Measurements from ENCODE around the gene ACTN1. TPM values are rescaled to one million over a fixed set of nuclear protein-coding genes. Genes with fewer than 3 reads are reported as not detected.
A peak's percentile ranks its signal among the peaks of the same experiment; 100 is the strongest.

ACTN1 gene
- total RNA-seq, 3 donors from 2014 or later: 75.0 to 295 (median 290) TPM

- no peak overlapping the region for H3K27ac ChIP-seq
- TF ChIP-seq CTCF (IDR thresholded peaks at IDR 0.05) (no peak), POLR2AphosphoS5 (IDR thresholded peaks at IDR 0.05) (no peak), POLR2A (IDR thresholded peaks at IDR 0.05) (no peak)
- no peak overlapping the region for H3K4me3 ChIP-seq
- no peaks in the 10 kb centered on the region for H3K27me3 ChIP-seq
- H3K9me3 ChIP-seq: no peaks in the 10 kb centered on the region
- peaks cover 11% of the 10 kb centered on the region for H3K36me3 ChIP-seq
- DNase-seq (ENCODE audit: low spot score in 2 of 2): no peak
- no peaks in the 10 kb centered on the region for H3K4me1 ChIP-seq
- intact Hi-C loops (cut with DNase I; ENCODE audit: low total_unique reads): no loop called here
Observed at GRCh38 chr14:68877993-68878575, 101.0 kb downstream of the ACTN1 start.

- Histone ChIP-seq H3K4me1 (no peaks in the 10 kb centered on the region), H3K4me3 (no peak overlapping the region), H3K27ac (no peak overlapping the region), H3K27me3 (no peaks in the 10 kb centered on the region), H3K9me3 (no peaks in the 10 kb centered on the region), H3K36me3 (peaks cover 9% of the 10 kb centered on the region)
- no peak for TF ChIP-seq CTCF (IDR thresholded peaks at IDR 0.05)
- no peak for TF ChIP-seq POLR2A (IDR thresholded peaks at IDR 0.05)
- TF ChIP-seq POLR2AphosphoS5 (IDR thresholded peaks at IDR 0.05): no peak
- no peak for DNase-seq (ENCODE audit: low spot score in 2 of 2)
- intact Hi-C loops (cut with DNase I; ENCODE audit: low total_unique reads): no loop called here
Observed at GRCh38 chr14:68876976-68877375, 102.1 kb downstream of the ACTN1 start.

GRCh38 chr14:68874746-68875155 is 104.4 kb downstream of the ACTN1 start:
- intact Hi-C loops (cut with DNase I; ENCODE audit: low total_unique reads): no loop called here
- H3K4me1 ChIP-seq: no peaks in the 10 kb centered on the region
- H3K36me3 ChIP-seq: peaks cover 11% of the 10 kb centered on the region
- H3K27ac ChIP-seq: no peak overlapping the region
- peak in 1 of 3 donors; percentile 5 for TF ChIP-seq POLR2AphosphoS5 (IDR thresholded peaks at IDR 0.05)
- TF ChIP-seq POLR2A (IDR thresholded peaks at IDR 0.05): no peak
- TF ChIP-seq CTCF (IDR thresholded peaks at IDR 0.05): no peak
- H3K27me3 ChIP-seq: no peaks in the 10 kb centered on the region
- DNase-seq (ENCODE audit: low spot score in 2 of 2): no peak
- H3K4me3 ChIP-seq: no peak overlapping the region
- H3K9me3 ChIP-seq: no peaks in the 10 kb centered on the region

GRCh38 chr14:68873376-68873775 is 105.7 kb downstream of the ACTN1 start:
- H3K4me1 ChIP-seq: no peaks in the 10 kb centered on the region
- peaks cover 7% of the 10 kb centered on the region for H3K36me3 ChIP-seq
- intact Hi-C loops (cut with DNase I; ENCODE audit: low total_unique reads): no loop called here
- H3K9me3 ChIP-seq: no peaks in the 10 kb centered on the region
- H3K27me3 ChIP-seq: no peaks in the 10 kb centered on the region
- H3K4me3 ChIP-seq: no peak overlapping the region
- DNase-seq (ENCODE audit: low spot score in 2 of 2): no peak
- TF ChIP-seq POLR2AphosphoS5 (IDR thresholded peaks at IDR 0.05) (no peak), CTCF (IDR thresholded peaks at IDR 0.05) (no peak), POLR2A (IDR thresholded peaks at IDR 0.05) (no peak)
- H3K27ac ChIP-seq: no peak overlapping the region

GRCh38 chr14:68871392-68871791 is 107.7 kb downstream of the ACTN1 start:
- Histone ChIP-seq H3K4me3 (no peak overlapping the region), H3K27me3 (no peaks in the 10 kb centered on the region), H3K4me1 (no peaks in the 10 kb centered on the region), H3K9me3 (no peaks in the 10 kb centered on the region), H3K36me3 (peaks cover 7% of the 10 kb centered on the region), H3K27ac (no peak overlapping the region)
- DNase-seq (ENCODE audit: low spot score in 2 of 2): no peak
- intact Hi-C loops (cut with DNase I; ENCODE audit: low total_unique reads): no loop called here
- TF ChIP-seq POLR2AphosphoS5 (IDR thresholded peaks at IDR 0.05) (no peak), CTCF (IDR thresholded peaks at IDR 0.05) (no peak), POLR2A (IDR thresholded peaks at IDR 0.05) (no peak)

All from breast epithelium (tissue), 4 donors.